Endothelial cell of umbilical vein (primary cell): ENCODE measurements around the gene DGAT2.

Experiments used
- CTCF ChIP-seq, 2 donors: IDR thresholded peaks; 1 replicate in 1 of 2; 2 replicates in 1 of 2; pipeline ENCODE4 v1.5.1; 2011; ENCODE audit warnings: low read length in 2 of 2, mild to moderate bottlenecking in 2 of 2, moderate library complexity in 2 of 2, control low read depth in 1 of 2, inconsistent platforms in 1 of 2, low read depth in 1 of 2; ENCODE audit not compliant: insufficient read depth in 1 of 2; ENCODE audit errors: extremely low read depth in 1 of 2
- EZH2 ChIP-seq: IDR thresholded peaks from 2 replicates; pipeline ENCODE4 v1.6.1; 2012; ENCODE audit warnings: borderline replicate concordance, low read depth, mild to moderate bottlenecking, moderate library complexity, low read length, inconsistent platforms; ENCODE audit not compliant: severe bottlenecking
- FOS ChIP-seq: IDR thresholded peaks from 2 replicates; pipeline ENCODE4 v1.6.1; 2011; ENCODE audit warnings: mild to moderate bottlenecking, low read length, moderate library complexity, borderline replicate concordance; ENCODE audit not compliant: insufficient read depth
- JUN ChIP-seq: IDR thresholded peaks from 2 replicates; pipeline ENCODE4 v1.6.1; 2011; ENCODE audit warnings: borderline replicate concordance, low read depth; ENCODE audit not compliant: insufficient read length, insufficient read depth
- MAX ChIP-seq: IDR thresholded peaks from 2 replicates; pipeline ENCODE4 v1.6.1; 2011; ENCODE audit not compliant: insufficient read depth, insufficient read length
- POLR2A ChIP-seq: IDR thresholded peaks from 2 replicates; pipeline ENCODE4 v1.6.1; 2012; ENCODE audit warnings: low read depth, mild to moderate bottlenecking, control low read depth, low read length
- POLR2AphosphoS5 ChIP-seq: IDR thresholded peaks from 2 replicates; pipeline ENCODE4 v1.6.1; 2012; ENCODE audit warnings: low read depth, mild to moderate bottlenecking, control low read depth, low read length, moderate library complexity; ENCODE audit not compliant: insufficient read depth

DNA sequence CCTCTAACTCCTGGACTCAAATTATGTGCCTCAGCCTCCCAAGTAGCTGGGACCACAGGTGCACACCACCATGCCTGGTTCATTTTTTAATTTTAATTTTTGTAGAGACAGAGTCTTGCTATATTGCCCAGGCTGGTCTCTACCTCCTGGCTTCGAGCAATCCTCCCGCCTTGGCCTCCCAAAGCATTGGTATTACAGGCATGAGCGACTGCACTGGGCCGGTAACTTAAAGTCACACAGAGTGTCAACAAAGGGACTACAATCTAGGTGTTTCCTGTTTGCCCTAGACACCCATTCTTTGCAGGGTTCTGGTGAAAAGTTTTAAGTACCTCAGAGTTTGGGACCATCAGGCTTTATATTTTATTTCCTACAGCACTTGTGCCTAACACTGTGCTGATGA lies 54.8 kb downstream of the DGAT2 start:
- no peak for TF ChIP-seq POLR2A
- TF ChIP-seq CTCF (IDR thresholded peaks at IDR 0.05; ENCODE audit: extremely low read depth in 1 of 2, insufficient read depth in 1 of 2, low read depth in 1 of 2, low read length in 2 of 2) = no peak
- TF ChIP-seq FOS = no peak
- TF ChIP-seq POLR2AphosphoS5 = no peak
- TF ChIP-seq EZH2 = no peak
- TF ChIP-seq MAX = no peak
- no peak for TF ChIP-seq JUN
